H9 (cell line): ENCODE results near the gene IFI44L. TPM values are rescaled to one million over a fixed set of nuclear protein-coding genes. Genes with fewer than 3 reads are reported as not detected.

ENCODE experiments used
- DNase-seq: peaks from one replicate; pipeline ENCODE4 v3.0.0-alpha.2; 2017
- H2AFZ ChIP-seq: one replicate; pipeline ENCODE4 v1.6.1; 2013; ENCODE audit warnings: mild to moderate bottlenecking, low read length, control low read depth, moderate library complexity
- H2AK5ac ChIP-seq: 2 replicates; pipeline ENCODE4 v1.6.1; 2013; ENCODE audit warnings: low read length, control low read depth, mixed read lengths; ENCODE audit not compliant: insufficient read length
- H2BK120ac ChIP-seq: one replicate; pipeline ENCODE4 v1.6.1; 2013; ENCODE audit warnings: low read depth, mild to moderate bottlenecking, low read length, control low read depth, inconsistent platforms; ENCODE audit not compliant: poor library complexity, severe bottlenecking
- H2BK12ac ChIP-seq: 2 replicates; pipeline ENCODE4 v1.6.1; 2013; ENCODE audit warnings: low read length, control low read depth, mixed read lengths, low read depth; ENCODE audit not compliant: insufficient read length
- H2BK15ac ChIP-seq: 2 replicates; pipeline ENCODE4 v1.6.1; 2013; ENCODE audit warnings: low read depth, low read length, control low read depth
- H2BK20ac ChIP-seq: one replicate; pipeline ENCODE4 v1.6.1; 2013; ENCODE audit warnings: low read depth, mild to moderate bottlenecking, low read length, control low read depth, inconsistent platforms; ENCODE audit not compliant: poor library complexity, severe bottlenecking
- H2BK5ac ChIP-seq: 2 replicates; pipeline ENCODE4 v1.6.1; 2013; ENCODE audit warnings: low read length, control low read depth, mixed read lengths; ENCODE audit not compliant: insufficient read length
- H3K14ac ChIP-seq: 2 replicates; pipeline ENCODE4 v1.6.1; 2013; ENCODE audit warnings: low read length, control low read depth; ENCODE audit not compliant: insufficient read depth
- H3K18ac ChIP-seq: 2 replicates; pipeline ENCODE4 v1.6.1; 2013; ENCODE audit warnings: low read depth, mild to moderate bottlenecking, mixed read lengths, low read length, control low read depth; ENCODE audit not compliant: insufficient read length
- H3K23ac ChIP-seq: 2 replicates; pipeline ENCODE4 v1.6.1; 2013; ENCODE audit warnings: low read length, control low read depth, mixed read lengths, low read depth; ENCODE audit not compliant: insufficient read length
- H3K23me2 ChIP-seq: 2 replicates; pipeline ENCODE4 v1.6.1; 2013; ENCODE audit warnings: low read depth, mild to moderate bottlenecking, mixed read lengths, low read length, control low read depth; ENCODE audit not compliant: insufficient read length, poor library complexity, severe bottlenecking
- H3K27ac ChIP-seq: 2 replicates; pipeline ENCODE4 v1.5.1; 2013; ENCODE audit warnings: low read length, control low read depth, mixed read lengths, low read depth; ENCODE audit not compliant: insufficient read length
- H3K27me3 ChIP-seq: 2 replicates; pipeline ENCODE4 v1.6.1; 2013; ENCODE audit warnings: low read length, control low read depth, inconsistent platforms; ENCODE audit not compliant: insufficient read depth
- H3K4ac ChIP-seq: 2 replicates; pipeline ENCODE4 v1.6.1; 2013; ENCODE audit warnings: low read depth, mild to moderate bottlenecking, control low read depth, inconsistent platforms, low read length, moderate library complexity
- H3K4me1 ChIP-seq: 2 replicates; pipeline ENCODE4 v1.6.1; 2013; ENCODE audit warnings: low read length, control low read depth, inconsistent platforms; ENCODE audit not compliant: insufficient read depth
- H3K4me2 ChIP-seq: 2 replicates; pipeline ENCODE4 v1.6.1; 2013; ENCODE audit warnings: low read length, control low read depth, mixed read lengths; ENCODE audit not compliant: insufficient read length, insufficient read depth
- H3K56ac ChIP-seq: 2 replicates; pipeline ENCODE4 v1.6.1; 2013; ENCODE audit warnings: low read depth, mild to moderate bottlenecking, mixed read lengths, low read length, control low read depth; ENCODE audit not compliant: insufficient read length
- H3K79me1 ChIP-seq: 2 replicates; pipeline ENCODE4 v1.6.1; 2013; ENCODE audit warnings: low read depth, mild to moderate bottlenecking, moderate library complexity, low read length, control low read depth, inconsistent platforms; ENCODE audit not compliant: insufficient read depth, poor library complexity, severe bottlenecking
- H3K79me2 ChIP-seq: 2 replicates; pipeline ENCODE4 v1.6.1; 2013; ENCODE audit warnings: low read length, control low read depth, inconsistent platforms; ENCODE audit not compliant: insufficient read depth
- H3K9ac ChIP-seq: 2 replicates; pipeline ENCODE4 v1.6.1; 2013; ENCODE audit warnings: low read length, control low read depth, mixed read lengths; ENCODE audit not compliant: insufficient read length; ENCODE audit errors: extremely low read depth
- H3K9me3 ChIP-seq: one replicate; pipeline ENCODE4 v1.6.1; 2013; ENCODE audit warnings: low read depth, low read length, inconsistent platforms; ENCODE audit not compliant: control insufficient read depth
- H3T11ph ChIP-seq: one replicate; pipeline ENCODE4 v1.6.1; 2013; ENCODE audit warnings: mild to moderate bottlenecking, low read length, control low read depth, inconsistent platforms
- H4K20me1 ChIP-seq: one replicate; pipeline ENCODE4 v1.6.1; 2013; ENCODE audit not compliant: control insufficient read depth, insufficient read length, insufficient read depth
- H4K5ac ChIP-seq: 2 replicates; pipeline ENCODE4 v1.6.1; 2013; ENCODE audit warnings: low read depth, mild to moderate bottlenecking, mixed read lengths, low read length, control low read depth; ENCODE audit not compliant: insufficient read length
- H4K8ac ChIP-seq: replicated peaks from 2 replicates; pipeline ENCODE4 v1.6.1; 2013; ENCODE audit warnings: low read length, control low read depth, mixed read lengths, low read depth; ENCODE audit not compliant: insufficient read length
- H4K91ac ChIP-seq: 2 replicates; pipeline ENCODE4 v1.6.1; 2013; ENCODE audit warnings: low read depth, mild to moderate bottlenecking, moderate library complexity, mixed read lengths, low read length, control low read depth; ENCODE audit not compliant: insufficient read length
- H3K27ac Mint-ChIP-seq, 3 experiments: 2 replicates in 2 of 3; 3 replicates in 1 of 3; pipeline ENCODE4 v1.8.0; 2020 to 2021; ENCODE audit warnings: mixed read lengths in 3 of 3, mild to moderate bottlenecking in 1 of 3, moderate library complexity in 1 of 3
- H3K27me3 Mint-ChIP-seq: 2 replicates; pipeline ENCODE4 v1.8.0; 2021; ENCODE audit warnings: low read depth, mild to moderate bottlenecking, moderate library complexity, mixed read lengths
- H3K36me3 Mint-ChIP-seq, 3 experiments: 2 replicates in 2 of 3; 3 replicates in 1 of 3; pipeline ENCODE4 v1.8.0; 2020 to 2021; ENCODE audit warnings: low read depth in 3 of 3, mixed read lengths in 3 of 3; ENCODE audit not compliant: insufficient read depth in 1 of 3
- H3K4me1 Mint-ChIP-seq, 2 experiments: 2 replicates each; pipeline ENCODE4 v1.8.0; 2020; ENCODE audit warnings: mixed read lengths in 2 of 2
- H3K4me3 Mint-ChIP-seq, 2 experiments: 2 replicates in 1 of 2; 3 replicates in 1 of 2; pipeline ENCODE4 v1.8.0; 2020 to 2021; ENCODE audit warnings: mild to moderate bottlenecking in 2 of 2, mixed read lengths in 2 of 2, moderate library complexity in 1 of 2
- H3K9me3 Mint-ChIP-seq, 2 experiments: 2 replicates in 1 of 2; 3 replicates in 1 of 2; pipeline ENCODE4 v1.8.0; 2020; ENCODE audit warnings: mild to moderate bottlenecking in 2 of 2, mixed read lengths in 2 of 2, moderate library complexity in 1 of 2
- WGBS: extraction: QIAGEN DNeasy Blood & Tissue Kit; methylation state at CpG from one replicate; pipeline ENCODE4 v1.1.7; 2013; ENCODE audit warnings: missing lambda C conversion rate, low lambda C conversion rate, mixed read lengths; ENCODE audit not compliant: insufficient read length; ENCODE audit errors: extremely low coverage; 5-methylcytosine and 5-hydroxymethylcytosine counted together
- total RNA-seq: library from RNA; stranded (reverse); gene quantifications from 2 replicates; pipeline ENCODE4 v1.2.1, GENCODE V29; 2021
- TF ChIP-seq, protein P1 (sequence below): fragments of 200-600 bp; sonication (generic); conservative IDR thresholded peaks from 3 replicates; pipeline ENCODE4 v1.8.0; 2021; ENCODE audit warnings: antibody characterized with exemption, mild to moderate bottlenecking

IFI44L gene
- total RNA-seq, 1 experiment from 2014 or later, result not detected

DNA sequence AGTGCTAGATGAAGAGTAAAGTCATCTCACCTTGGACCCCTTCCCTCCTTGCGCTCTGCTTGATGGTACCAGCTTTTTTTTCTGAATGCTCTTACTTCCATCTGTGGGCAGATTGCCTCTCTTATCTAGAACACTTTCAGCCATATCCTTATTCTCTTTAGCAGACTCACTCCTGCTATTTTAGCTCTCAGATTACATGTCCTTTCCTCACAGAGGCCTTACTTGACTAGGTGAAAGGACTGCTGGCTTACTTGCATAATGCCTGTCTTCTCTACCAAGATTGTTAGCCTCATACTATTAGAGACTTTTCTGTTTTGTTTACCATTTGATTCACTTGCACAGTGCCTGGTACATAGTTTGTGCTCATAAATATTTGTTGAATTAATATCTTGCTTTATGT lies 38.7 kb downstream of the IFI44L start:
- H3K23ac ChIP-seq, result no peak overlapping the region
- no peak overlapping the region for H3K4me3 Mint-ChIP-seq
- H4K91ac ChIP-seq, result no peak overlapping the region
- no peak overlapping the region for H3K9ac ChIP-seq
- no peaks in the 10 kb centered on the region for H3K4me1 ChIP-seq
- no peak overlapping the region for H3K4me2 ChIP-seq
- no peak overlapping the region for H4K8ac ChIP-seq
- no peaks in the 10 kb centered on the region for H3K36me3 Mint-ChIP-seq
- H3K27ac ChIP-seq, result no peak overlapping the region
- H3T11ph ChIP-seq, result no peak overlapping the region
- no peaks in the 10 kb centered on the region for H3K23me2 ChIP-seq
- H4K5ac ChIP-seq, result no peak overlapping the region
- TF ChIP-seq, protein P1, sequence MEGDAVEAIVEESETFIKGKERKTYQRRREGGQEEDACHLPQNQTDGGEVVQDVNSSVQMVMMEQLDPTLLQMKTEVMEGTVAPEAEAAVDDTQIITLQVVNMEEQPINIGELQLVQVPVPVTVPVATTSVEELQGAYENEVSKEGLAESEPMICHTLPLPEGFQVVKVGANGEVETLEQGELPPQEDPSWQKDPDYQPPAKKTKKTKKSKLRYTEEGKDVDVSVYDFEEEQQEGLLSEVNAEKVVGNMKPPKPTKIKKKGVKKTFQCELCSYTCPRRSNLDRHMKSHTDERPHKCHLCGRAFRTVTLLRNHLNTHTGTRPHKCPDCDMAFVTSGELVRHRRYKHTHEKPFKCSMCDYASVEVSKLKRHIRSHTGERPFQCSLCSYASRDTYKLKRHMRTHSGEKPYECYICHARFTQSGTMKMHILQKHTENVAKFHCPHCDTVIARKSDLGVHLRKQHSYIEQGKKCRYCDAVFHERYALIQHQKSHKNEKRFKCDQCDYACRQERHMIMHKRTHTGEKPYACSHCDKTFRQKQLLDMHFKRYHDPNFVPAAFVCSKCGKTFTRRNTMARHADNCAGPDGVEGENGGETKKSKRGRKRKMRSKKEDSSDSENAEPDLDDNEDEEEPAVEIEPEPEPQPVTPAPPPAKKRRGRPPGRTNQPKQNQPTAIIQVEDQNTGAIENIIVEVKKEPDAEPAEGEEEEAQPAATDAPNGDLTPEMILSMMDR, result no peak
- H3K56ac ChIP-seq, result no peak overlapping the region
- no peaks in the 10 kb centered on the region for H3K9me3 ChIP-seq
- H3K79me2 ChIP-seq, result no peaks in the 10 kb centered on the region
- WGBS, result no CpG with 5 or more reads among the region's 1 CpG
- H3K14ac ChIP-seq, result no peak overlapping the region
- no peaks in the 10 kb centered on the region for H4K20me1 ChIP-seq
- H3K27ac Mint-ChIP-seq, result no peak overlapping the region
- H2BK20ac ChIP-seq, result no peak overlapping the region
- H3K4me1 Mint-ChIP-seq, result peaks cover 2 to 3% of the 10 kb centered on the region in 2 experiments; a peak in 1 of 4 replicates
- H3K79me1 ChIP-seq, result no peaks in the 10 kb centered on the region
- no peak overlapping the region for H3K18ac ChIP-seq
- H2BK12ac ChIP-seq, result no peak overlapping the region
- H2AK5ac ChIP-seq, result no peak overlapping the region
- DNase-seq, result no peak
- no peaks in the 10 kb centered on the region for H3K9me3 Mint-ChIP-seq
- H2BK120ac ChIP-seq, result no peak overlapping the region
- no peaks in the 10 kb centered on the region; the same call in 1 of the 2 replicates for H3K27me3 ChIP-seq
- no peak overlapping the region for H3K4ac ChIP-seq
- no peak overlapping the region for H2AFZ ChIP-seq
- H3K27me3 Mint-ChIP-seq, result peaks cover 67% of the 10 kb centered on the region
- H2BK5ac ChIP-seq, result no peak overlapping the region
- H2BK15ac ChIP-seq, result no peak overlapping the region
